K562 (cell line): ENCODE results near the gene ZCCHC8. TPM values are rescaled to one million over a fixed set of nuclear protein-coding genes. Genes with fewer than 3 reads are reported as not detected.

Experiments
- PRMT5 ChIP-seq: sonication (generic); formaldehyde crosslinking; IDR thresholded peaks from 2 replicates; pipeline ENCODE4 v1.5.0; 2020; ENCODE audit warnings: missing genetic modification reagents
- SRF ChIP-seq, 2 experiments: fragments of 250-450, 450-650 bp in 1 of 2; sonication (Bioruptor Pico) in 1 of 2; sonication (generic) in 1 of 2; formaldehyde crosslinking; IDR thresholded peaks; 2 replicates each; pipeline versions ENCODE4 v1.5.0 to v1.5.1; 2020 to 2022; ENCODE audit warnings: mild to moderate bottlenecking in 1 of 2, missing genetic modification reagents in 1 of 2
- TAF15 ChIP-seq: fragments of 200-400 bp; formaldehyde crosslinking; IDR thresholded peaks from 2 replicates; pipeline ENCODE4 v1.6.1; 2017; ENCODE audit warnings: mild to moderate bottlenecking, low read depth, low read length, moderate library complexity
- U2AF1 ChIP-seq: fragments of 200-400 bp; formaldehyde crosslinking; optimal IDR thresholded peaks from 2 replicates; pipeline ENCODE3; 2017; ENCODE audit warnings: mild to moderate bottlenecking, low read depth, low read length, moderate library complexity
- polyA plus RNA-seq, 8 experiments: library from polyadenylated mRNA; depleted of rRNA in 4 of 8; stranded (reverse) in 5 of 8; unstranded in 3 of 8; fragments of >200 nt; fragmentation: Nextera tagmentation in 2 of 8; fragmentation: Illumina TruSeq in 1 of 8; extraction: Ambion mirVana in 2 of 8; extraction: Trizol in 1 of 8; gene quantifications; 2 replicates each; pipeline versions ENCODE4 v1.2.1 to v1.2.3, GENCODE V29; 2011 to 2014; ENCODE audit warnings: inconsistent platforms in 1 of 8, missing spikeins in 1 of 8
- total RNA-seq, 7 experiments: library from RNA; depleted of rRNA in 6 of 7; stranded (reverse); fragments of >200 nt in 6 of 7; fragmentation: Illumina TruSeq in 2 of 7; extraction: Trizol in 2 of 7; gene quantifications; 2 replicates each; pipeline versions ENCODE4 v1.2.1 to v1.2.3, GENCODE V29; 2011 to 2021; ENCODE audit warnings: low replicate concordance in 1 of 7
- TF ChIP-seq, protein P1 (sequence below): fragments of 250-450 bp; sonication (Bioruptor Pico); IDR thresholded peaks from 2 replicates; pipeline ENCODE4 v1.4.0; 2020
- TF ChIP-seq, protein P2 (sequence below): fragments of 250-450 bp; sonication (Bioruptor Pico); IDR thresholded peaks from 2 replicates; pipeline ENCODE4 v1.5.0; 2021
- TF ChIP-seq, protein P3 (sequence below): fragments of 250-450 bp; sonication (Bioruptor Pico); IDR thresholded peaks from 2 replicates; pipeline ENCODE4 v1.9.0; 2021; ENCODE audit warnings: mild to moderate bottlenecking

ZCCHC8 gene
- total and polyA plus RNA-seq, 9 of the 15 experiments (the other 6 are each of a cell fraction or from before 2014, with no cell fraction given): 14.8 to 50.9 (median 34.1) TPM

DNA sequence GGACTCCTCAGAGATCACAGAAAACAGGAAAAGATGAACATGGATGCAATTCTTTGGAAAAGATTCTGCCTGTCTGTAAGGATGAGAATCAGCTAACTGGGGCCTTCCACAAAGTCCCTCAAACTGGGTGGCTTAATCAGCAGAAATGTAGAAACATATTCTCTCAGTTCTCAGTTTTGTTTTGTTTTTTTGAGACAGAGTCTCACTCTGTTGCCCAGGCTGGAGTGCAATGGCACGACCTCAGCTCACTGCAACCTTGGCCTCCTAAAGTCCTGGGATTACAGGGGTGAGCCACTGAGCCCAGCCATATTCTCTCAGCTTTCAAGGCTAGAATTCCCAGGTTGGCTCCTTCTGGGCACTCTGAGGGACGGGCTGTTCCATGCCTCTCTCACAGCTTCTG lies 40.1 kb downstream of the ZCCHC8 start (continued):
- TF ChIP-seq, protein P1, sequence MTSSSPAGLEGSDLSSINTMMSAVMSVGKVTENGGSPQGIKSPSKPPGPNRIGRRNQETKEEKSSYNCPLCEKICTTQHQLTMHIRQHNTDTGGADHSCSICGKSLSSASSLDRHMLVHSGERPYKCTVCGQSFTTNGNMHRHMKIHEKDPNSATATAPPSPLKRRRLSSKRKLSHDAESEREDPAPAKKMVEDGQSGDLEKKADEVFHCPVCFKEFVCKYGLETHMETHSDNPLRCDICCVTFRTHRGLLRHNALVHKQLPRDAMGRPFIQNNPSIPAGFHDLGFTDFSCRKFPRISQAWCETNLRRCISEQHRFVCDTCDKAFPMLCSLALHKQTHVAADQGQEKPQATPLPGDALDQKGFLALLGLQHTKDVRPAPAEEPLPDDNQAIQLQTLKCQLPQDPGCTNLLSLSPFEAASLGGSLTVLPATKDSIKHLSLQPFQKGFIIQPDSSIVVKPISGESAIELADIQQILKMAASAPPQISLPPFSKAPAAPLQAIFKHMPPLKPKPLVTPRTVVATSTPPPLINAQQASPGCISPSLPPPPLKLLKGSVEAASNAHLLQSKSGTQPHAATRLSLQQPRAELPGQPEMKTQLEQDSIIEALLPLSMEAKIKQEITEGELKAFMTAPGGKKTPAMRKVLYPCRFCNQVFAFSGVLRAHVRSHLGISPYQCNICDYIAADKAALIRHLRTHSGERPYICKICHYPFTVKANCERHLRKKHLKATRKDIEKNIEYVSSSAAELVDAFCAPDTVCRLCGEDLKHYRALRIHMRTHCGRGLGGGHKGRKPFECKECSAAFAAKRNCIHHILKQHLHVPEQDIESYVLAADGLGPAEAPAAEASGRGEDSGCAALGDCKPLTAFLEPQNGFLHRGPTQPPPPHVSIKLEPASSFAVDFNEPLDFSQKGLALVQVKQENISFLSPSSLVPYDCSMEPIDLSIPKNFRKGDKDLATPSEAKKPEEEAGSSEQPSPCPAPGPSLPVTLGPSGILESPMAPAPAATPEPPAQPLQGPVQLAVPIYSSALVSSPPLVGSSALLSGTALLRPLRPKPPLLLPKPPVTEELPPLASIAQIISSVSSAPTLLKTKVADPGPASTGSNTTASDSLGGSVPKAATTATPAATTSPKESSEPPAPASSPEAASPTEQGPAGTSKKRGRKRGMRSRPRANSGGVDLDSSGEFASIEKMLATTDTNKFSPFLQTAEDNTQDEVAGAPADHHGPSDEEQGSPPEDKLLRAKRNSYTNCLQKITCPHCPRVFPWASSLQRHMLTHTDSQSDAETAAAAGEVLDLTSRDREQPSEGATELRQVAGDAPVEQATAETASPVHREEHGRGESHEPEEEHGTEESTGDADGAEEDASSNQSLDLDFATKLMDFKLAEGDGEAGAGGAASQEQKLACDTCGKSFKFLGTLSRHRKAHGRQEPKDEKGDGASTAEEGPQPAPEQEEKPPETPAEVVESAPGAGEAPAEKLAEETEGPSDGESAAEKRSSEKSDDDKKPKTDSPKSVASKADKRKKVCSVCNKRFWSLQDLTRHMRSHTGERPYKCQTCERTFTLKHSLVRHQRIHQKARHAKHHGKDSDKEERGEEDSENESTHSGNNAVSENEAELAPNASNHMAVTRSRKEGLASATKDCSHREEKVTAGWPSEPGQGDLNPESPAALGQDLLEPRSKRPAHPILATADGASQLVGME (CRISPR knock-in tag): no peak
- TF ChIP-seq, protein P2, sequence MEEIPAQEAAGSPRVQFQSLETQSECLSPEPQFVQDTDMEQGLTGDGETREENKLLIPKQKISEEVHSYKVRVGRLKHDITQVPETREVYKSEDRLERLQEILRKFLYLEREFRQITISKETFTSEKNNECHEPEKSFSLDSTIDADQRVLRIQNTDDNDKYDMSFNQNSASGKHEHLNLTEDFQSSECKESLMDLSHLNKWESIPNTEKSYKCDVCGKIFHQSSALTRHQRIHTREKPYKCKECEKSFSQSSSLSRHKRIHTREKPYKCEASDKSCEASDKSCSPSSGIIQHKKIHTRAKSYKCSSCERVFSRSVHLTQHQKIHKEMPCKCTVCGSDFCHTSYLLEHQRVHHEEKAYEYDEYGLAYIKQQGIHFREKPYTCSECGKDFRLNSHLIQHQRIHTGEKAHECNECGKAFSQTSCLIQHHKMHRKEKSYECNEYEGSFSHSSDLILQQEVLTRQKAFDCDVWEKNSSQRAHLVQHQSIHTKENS (CRISPR knock-in tag): no peak
- TF ChIP-seq TAF15 (no peak), SRF (CRISPR knock-in tag; IDR thresholded peaks at IDR 0.05) (no peak), PRMT5 (CRISPR knock-in tag) (no peak), U2AF1 (no peak)
- TF ChIP-seq, protein P3, sequence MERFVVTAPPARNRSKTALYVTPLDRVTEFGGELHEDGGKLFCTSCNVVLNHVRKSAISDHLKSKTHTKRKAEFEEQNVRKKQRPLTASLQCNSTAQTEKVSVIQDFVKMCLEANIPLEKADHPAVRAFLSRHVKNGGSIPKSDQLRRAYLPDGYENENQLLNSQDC: no peak
- TF ChIP-seq, all 486 proteins: peak for 0
